GM12864 (cell line): ENCODE data around the gene MYH14.

ENCODE experiments used
- DNase-seq: peaks from one replicate; pipeline ENCODE4 v3.0.0-alpha.2; 2011; ENCODE audit warnings: low read depth
- H3K4me3 ChIP-seq: 2 replicates; pipeline ENCODE4 v1.5.1; 2011; ENCODE audit warnings: mild to moderate bottlenecking, low read depth, low read length, control low read depth
- CTCF ChIP-seq: IDR thresholded peaks from 2 replicates; pipeline ENCODE4 v1.5.1; 2011; ENCODE audit warnings: low read depth, mild to moderate bottlenecking, moderate library complexity, low read length, control low read depth, inconsistent platforms; ENCODE audit errors: missing control alignments

MYH14 gene

DNA sequence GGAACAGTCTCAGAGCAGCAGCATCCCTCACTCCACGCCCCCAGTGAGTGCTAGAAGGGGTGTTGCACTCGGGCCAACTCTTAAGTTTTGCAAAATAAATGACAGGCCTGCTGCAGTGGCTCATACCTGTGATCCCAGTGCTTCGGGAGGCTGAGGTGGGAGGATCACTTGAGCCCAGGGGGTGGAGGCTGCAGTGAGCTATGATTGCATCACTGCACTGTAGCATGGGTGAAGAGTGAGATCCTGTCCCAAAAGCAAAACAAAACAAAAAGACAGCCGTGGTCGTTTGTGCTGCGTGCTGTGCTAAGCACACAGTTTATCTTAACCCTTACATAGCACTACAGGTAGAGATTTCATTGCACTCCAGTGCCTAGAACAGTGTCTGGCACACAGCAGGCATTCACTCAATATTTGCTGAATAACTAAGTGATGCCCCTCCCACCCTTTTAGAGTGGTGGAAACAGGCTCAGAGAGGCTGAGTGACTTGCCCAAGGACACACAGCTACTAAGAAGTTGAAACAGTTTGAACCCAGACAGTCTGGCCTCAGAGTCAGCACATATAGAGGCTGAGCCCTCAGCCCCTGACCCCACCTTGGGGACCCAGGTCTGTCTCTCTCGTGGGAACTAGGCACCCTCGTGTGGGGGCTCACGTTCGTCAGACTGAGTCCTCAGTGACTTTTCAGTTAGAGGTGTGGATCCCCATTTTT lies 107.5 kb downstream of the MYH14 start:
- no peak for TF ChIP-seq CTCF
- no peak for DNase-seq
- H3K4me3 ChIP-seq: no peak overlapping the region

DNA sequence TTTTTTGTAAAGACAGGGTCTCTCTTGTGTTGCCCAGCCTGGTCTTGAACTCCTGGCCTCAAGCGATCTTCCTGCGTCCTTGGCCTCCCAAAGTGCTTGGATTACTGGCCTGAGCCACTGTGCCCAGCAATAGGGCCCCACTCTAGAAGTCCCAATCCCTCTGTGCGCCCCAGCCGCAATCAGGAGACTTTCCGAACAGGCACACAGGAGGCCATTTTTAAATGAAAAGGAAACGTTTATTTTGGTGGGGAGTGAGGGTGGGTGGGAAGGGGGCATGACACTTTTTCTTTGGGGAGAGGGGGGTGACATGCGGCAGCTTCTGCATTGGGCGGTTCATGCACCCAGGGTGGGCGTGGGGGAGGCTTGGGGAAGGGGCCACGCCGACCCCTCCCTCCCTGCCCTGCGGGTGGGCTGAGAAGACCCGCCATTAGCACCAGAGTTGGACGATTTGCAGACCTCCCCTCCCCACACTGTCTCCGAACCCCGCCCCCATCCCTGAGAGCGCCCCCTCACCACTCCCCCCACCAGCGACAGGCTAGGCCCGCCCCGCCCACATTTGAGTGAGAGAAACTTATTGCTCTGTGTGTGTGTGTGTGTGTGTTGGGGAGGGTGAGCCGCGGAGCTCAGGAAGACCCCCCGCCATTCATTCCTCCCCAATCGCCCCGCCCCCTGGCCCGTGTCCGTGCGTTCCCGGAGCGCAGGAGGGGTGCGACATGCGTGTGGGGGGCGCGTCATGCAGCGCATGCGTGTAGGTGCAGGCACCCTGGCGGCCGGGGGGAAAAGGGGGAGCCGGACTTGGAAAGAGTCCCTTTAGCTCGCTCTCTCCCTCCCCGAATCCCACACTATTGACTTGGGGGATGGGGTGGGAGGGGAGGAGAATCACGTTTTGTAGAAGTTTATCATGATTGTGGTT lies 108.6 kb downstream of the MYH14 start:
- no peak overlapping the region for H3K4me3 ChIP-seq
- no peak for TF ChIP-seq CTCF
- DNase-seq: no peak

GRCh38 chr19:50312967-50313811 lies 109.8 kb downstream of the MYH14 start:
- no peak for TF ChIP-seq CTCF
- H3K4me3 ChIP-seq: no peak overlapping the region

DNA sequence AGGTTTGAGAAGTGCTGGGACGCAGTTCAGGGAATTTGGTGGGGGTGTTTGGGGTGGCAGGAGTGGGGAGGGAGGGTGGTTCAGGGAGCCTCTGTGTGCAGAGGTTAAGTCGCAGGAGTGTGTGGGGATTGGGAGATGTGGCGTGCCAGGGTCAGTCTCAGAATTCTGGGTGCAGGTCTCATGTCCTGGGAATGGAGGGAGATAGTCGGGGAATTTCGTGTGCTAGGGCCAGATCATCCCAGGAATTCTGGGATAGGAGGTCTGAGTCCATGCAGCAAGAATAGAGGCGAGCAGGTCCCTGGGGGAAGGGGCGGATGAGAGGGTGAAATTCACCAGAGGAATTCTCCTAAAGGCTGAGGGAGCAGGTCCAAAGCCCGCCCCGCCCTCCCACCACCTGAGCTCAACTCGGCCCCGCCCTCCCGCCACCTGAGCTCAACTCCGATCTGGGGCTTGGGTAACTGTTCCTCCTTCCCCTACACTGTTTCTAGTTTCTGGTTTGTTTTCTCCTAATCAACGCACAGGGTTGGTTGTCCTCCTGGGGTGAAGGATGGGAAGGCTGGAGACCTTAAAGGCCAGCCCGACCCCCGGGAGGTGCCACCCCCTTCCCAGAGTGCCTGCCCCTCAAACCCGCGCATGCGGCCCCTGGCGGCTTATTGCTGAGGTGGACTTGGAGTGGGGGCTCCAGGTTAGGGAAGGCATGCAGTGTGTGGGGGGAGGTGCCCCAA lies 110.6 kb downstream of the MYH14 start:
- H3K4me3 ChIP-seq: no peak overlapping the region
- no peak for TF ChIP-seq CTCF
- no peak for DNase-seq

More at GRCh38 chr19:50312967-50313811, 109.8 kb downstream of the MYH14 start:
- DNase-seq: no peak

- TF ChIP-seq CTCF: no peak
- no peak overlapping the region for H3K4me3 ChIP-seq
- DNase-seq: no peak
Measured at GRCh38 chr19:50314724-50315708, 111.6 kb downstream of the MYH14 start.
